Measurements from ENCODE around the gene TPD52L2. TPM values are rescaled to one million over a fixed set of nuclear protein-coding genes. Genes with fewer than 3 reads are reported as not detected.

Gene TPD52L2
- total RNA-seq, 1 experiment from 2014 or later = 147 TPM

DNA sequence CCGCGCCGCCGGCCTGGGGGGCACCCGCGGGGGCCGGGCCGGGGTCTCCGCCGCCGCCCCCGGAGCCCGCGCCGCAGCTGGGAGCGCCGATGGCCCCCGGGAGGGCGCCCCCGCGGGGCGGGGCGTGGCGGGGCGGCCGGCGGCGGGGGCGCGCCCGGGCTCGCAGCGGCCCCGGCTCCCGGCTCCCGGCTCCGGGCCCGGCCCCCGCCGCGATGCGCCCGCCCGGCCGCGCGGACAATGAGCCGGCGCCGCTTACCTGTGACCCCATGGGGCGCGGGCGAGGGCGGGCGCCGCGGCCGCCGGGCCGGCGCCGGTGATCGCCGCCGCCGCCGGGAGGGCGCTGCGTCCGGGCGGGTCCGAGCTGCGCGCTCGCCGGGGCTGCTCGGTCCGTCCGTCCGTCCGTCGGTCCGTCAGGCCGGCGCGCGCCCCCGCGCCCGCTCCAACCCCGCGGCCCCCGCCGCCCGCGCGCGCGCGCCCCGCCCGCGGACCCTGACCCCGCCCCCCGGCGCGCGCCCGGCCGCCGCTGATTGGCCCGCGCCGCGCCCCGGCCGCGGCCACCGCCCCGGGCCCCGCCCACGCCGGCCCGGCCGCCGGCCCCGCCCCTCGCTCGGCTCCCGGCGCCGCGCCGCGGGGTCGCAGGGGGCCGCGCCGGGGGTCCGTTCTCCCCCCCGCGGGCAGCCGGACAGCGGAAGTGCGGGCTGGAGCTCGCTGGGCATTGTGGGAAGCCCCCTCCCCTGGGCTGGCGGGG is 34.1 kb upstream of the TPD52L2 start, which contains the start of gene ZBTB46:
Gene ZBTB46 (minus strand): TSS at position 424 of the 748 bp plus-strand sequence. CDS start 40,507 bp downstream, outside the sequence.
- peak within 1 kb of the TSS; percentile 63 for H3K4me2 ChIP-seq (ENCODE audit: low read length)
- H3K4me3 ChIP-seq (ENCODE audit: low read length) = peak within 1 kb of the TSS; percentile 58; the same call in 1 of the 2 replicates
- H2AFZ ChIP-seq (ENCODE audit: low read length) = peak within 1 kb of the TSS; percentile 64; the same call in 1 of the 2 replicates
- no peaks in the 10 kb centered on the region for H3K9me2 ChIP-seq (replicated peaks; ENCODE audit: low read length)
- ChIA-PET POLR2A (ENCODE audit: unreplicated experiment) (no interaction called here), CTCF (no interaction called here)
- TF ChIP-seq EZH2 (IDR thresholded peaks at IDR 0.05; ENCODE audit: low read length, unreplicated experiment) = no peak
- no peak for TF ChIP-seq EZH2phosphoT487 (IDR thresholded peaks at IDR 0.05; ENCODE audit: borderline replicate concordance, low read length)
- TF ChIP-seq, protein P1, sequence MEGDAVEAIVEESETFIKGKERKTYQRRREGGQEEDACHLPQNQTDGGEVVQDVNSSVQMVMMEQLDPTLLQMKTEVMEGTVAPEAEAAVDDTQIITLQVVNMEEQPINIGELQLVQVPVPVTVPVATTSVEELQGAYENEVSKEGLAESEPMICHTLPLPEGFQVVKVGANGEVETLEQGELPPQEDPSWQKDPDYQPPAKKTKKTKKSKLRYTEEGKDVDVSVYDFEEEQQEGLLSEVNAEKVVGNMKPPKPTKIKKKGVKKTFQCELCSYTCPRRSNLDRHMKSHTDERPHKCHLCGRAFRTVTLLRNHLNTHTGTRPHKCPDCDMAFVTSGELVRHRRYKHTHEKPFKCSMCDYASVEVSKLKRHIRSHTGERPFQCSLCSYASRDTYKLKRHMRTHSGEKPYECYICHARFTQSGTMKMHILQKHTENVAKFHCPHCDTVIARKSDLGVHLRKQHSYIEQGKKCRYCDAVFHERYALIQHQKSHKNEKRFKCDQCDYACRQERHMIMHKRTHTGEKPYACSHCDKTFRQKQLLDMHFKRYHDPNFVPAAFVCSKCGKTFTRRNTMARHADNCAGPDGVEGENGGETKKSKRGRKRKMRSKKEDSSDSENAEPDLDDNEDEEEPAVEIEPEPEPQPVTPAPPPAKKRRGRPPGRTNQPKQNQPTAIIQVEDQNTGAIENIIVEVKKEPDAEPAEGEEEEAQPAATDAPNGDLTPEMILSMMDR (conservative IDR thresholded peaks at IDR 0.05; ENCODE audit: low read depth, low read length) = no peak
- H3K4me1 ChIP-seq (ENCODE audit: insufficient read depth, low read length) = peaks cover 13% of the 10 kb centered on the region; the same call in 1 of the 2 replicates
- no peak within 1 kb of the TSS for H3K27ac ChIP-seq (ENCODE audit: low read length)
- H3K79me2 ChIP-seq (ENCODE audit: low read length) = no peaks in the 10 kb centered on the region
- H4K20me1 ChIP-seq (ENCODE audit: low read length) = no peaks in the 10 kb centered on the region
- H3K27me3 ChIP-seq (ENCODE audit: low read length) = no peaks in the 10 kb centered on the region
- DNase-seq (peak; percentile 48), ATAC-seq (peak; percentile 47)
- H3F3A ChIP-seq (ENCODE audit: low read length, unreplicated experiment) = no peaks in the 10 kb centered on the region
- H3K9ac ChIP-seq (ENCODE audit: low read length) = no peak within 1 kb of the TSS
- intact Hi-C loops (cut with micrococcal nuclease) = no loop called here
- no TSS peak for BruUV-seq (replicated peaks)
- no peaks in the 10 kb centered on the region for H3K9me3 ChIP-seq (ENCODE audit: low read length)
- H3K36me3 ChIP-seq (ENCODE audit: low read depth, low read length) = no peaks in the 10 kb centered on the region

DNA sequence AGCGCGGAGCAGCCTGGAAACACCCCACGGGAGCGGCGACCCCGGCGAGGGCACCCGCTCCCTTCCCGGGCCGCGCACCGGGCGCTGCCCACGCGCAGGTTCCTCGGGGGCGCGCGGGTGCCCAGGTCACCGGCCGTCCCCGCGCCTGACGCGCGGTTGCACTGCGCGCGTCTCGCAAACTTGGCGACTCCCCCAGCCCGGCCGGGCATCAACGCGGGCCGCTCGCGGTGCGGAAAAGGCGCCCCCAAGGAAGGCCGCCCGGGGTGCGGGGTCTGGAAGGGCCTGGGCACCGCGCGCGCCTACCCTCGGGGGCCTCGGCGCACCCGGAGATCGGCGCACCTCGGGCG is 33.5 kb upstream of the TPD52L2 start:
- Histone ChIP-seq H3K9me3 (ENCODE audit: low read length) (no peaks in the 10 kb centered on the region), H3K4me2 (ENCODE audit: low read length) (peak overlapping the region; percentile 63), H3K36me3 (ENCODE audit: low read depth, low read length) (no peaks in the 10 kb centered on the region), H4K20me1 (ENCODE audit: low read length) (no peaks in the 10 kb centered on the region), H3K4me3 (ENCODE audit: low read length) (peak overlapping the region; percentile 55; the same call in 1 of the 2 replicates), H2AFZ (ENCODE audit: low read length) (peak overlapping the region; percentile 64; the same call in 1 of the 2 replicates), H3K27me3 (ENCODE audit: low read length) (no peaks in the 10 kb centered on the region), H3K4me1 (ENCODE audit: insufficient read depth, low read length) (peaks cover 10% of the 10 kb centered on the region; the same call in 1 of the 2 replicates), H3K9me2 (replicated peaks; ENCODE audit: low read length) (no peaks in the 10 kb centered on the region), H3K9ac (ENCODE audit: low read length) (no peak overlapping the region), H3K79me2 (ENCODE audit: low read length) (no peaks in the 10 kb centered on the region), H3K27ac (ENCODE audit: low read length) (no peak overlapping the region), H3F3A (ENCODE audit: low read length, unreplicated experiment) (no peaks in the 10 kb centered on the region)
- TF ChIP-seq, protein P1 (conservative IDR thresholded peaks at IDR 0.05; ENCODE audit: low read depth, low read length) = no peak
- TF ChIP-seq EZH2phosphoT487 (IDR thresholded peaks at IDR 0.05; ENCODE audit: borderline replicate concordance, low read length) (no peak), EZH2 (IDR thresholded peaks at IDR 0.05; ENCODE audit: low read length, unreplicated experiment) (no peak)
- DNase-seq (no peak), ATAC-seq (no peak)
- CTCF ChIA-PET = no interaction called here
- POLR2A ChIA-PET (ENCODE audit: unreplicated experiment) = no interaction called here
- no TSS peak for BruUV-seq (replicated peaks)
- intact Hi-C loops (cut with micrococcal nuclease) = no loop called here

All from PC-3 (cell line).